Measurements from ENCODE around the gene KIRREL3.

Gene KIRREL3

DNA sequence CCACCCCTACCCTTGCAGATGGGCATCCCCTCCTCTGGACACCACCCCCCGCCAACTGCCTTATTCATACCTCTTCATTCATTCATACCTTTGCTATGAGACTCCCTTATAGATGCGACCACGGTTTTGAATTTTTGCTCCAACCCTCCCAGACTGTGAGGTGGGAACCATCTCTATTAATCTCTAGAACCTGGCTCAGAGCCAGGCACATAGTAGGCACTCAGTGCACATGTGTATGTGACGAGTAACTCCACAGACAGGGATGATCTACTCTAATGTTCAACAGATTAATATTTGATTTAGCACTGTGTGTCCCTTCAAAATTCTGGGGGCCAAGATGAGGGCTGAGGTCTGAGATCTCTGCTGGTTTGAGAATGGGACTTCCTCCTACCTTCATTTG, 424.7 kb downstream of the KIRREL3 start:
- DNase-seq (ENCODE audit: low spot score) = no peak

DNA sequence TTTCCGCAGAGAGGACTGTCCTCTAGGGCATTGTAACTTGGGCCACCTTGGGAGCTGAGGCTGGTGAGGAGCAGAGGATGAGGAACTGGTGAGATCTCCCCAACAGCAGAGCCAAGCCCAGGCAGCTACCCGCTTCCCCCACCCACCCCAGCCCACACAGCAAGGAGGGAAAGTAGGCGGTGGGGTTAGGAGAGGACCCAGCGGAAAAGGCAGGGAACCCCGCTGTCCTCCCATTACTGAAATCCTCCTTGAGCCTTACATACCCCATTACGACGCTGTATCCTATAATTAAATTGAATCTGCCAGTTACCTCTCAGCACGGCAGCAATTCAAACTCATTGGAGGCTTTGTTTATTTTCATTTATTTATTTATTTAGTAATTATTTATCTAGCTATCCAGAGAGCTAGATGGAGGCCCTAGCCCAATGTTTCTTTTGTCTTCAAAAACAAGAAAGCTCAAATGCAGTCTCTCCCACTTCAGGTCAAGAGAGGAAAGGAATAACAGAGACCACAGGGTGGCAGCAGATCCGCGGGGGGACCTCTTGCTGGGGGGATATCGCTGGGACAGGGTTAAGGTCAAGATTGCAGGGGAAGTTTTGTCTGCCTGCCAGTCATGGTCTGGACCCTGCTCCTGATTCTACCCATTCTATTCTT, 427.1 kb downstream of the KIRREL3 start:
- no peak for DNase-seq (ENCODE audit: low spot score)

DNA sequence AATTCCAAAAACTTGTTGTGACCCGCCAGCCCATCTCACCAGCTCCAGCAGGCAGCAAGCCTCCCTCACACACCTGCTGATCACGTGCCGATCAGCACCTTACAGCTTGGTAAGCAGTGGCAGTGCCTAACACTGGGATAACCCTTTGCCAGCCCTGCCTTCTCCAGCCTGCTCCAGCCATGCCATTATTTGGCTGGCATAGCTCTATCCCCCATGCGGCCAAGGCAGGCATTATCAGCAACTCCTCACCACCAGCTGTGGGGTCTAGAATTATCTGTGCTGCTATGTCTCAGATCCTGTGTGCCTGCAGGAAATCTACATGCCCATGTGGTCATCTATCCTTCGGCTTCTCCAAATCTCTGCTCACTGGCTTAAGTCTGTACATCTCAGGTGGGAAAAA, 430.1 kb downstream of the KIRREL3 start:
- no peak for DNase-seq (ENCODE audit: low spot score)

DNA sequence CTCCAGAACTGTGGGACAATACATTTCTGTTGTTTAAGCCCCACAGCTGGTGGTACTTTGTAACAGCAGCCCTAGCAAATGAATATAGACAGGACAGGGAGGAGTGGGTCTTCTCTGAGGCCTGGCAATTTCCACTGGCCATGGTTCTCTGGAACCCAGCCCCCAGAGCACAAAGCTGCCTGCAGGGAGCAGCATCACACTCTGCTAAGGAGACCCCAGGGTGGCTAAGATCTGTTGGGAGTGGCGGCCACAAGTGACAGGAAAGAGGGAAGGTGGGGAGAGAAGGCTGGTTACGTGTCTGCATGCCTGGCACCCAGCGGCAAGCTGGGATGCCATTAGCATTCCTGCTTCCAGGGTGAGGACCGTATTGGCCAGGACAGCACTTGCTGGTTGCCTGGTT, 433.2 kb downstream of the KIRREL3 start:
- no peak for DNase-seq (ENCODE audit: low spot score)

DNA sequence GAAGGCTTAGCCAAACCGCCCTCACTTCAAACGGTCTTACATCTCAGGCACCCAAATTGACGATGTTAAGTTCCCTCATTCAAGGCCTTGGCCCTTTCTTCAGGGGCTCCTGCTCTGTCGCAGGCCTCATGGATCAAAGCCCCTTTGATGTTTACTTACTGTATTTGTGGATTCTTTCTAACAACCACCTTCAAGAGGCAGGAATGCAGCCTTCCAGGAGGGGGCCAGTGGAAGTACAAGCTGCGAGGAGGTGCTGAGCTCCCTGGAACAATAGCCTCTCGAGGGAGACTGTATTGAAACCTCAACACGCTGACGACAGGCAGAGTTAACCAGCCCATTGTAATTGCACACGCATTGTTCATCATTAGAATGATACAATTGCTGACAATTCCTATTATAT, 436.0 kb downstream of the KIRREL3 start:
- no peak for DNase-seq (ENCODE audit: low spot score)

DNA sequence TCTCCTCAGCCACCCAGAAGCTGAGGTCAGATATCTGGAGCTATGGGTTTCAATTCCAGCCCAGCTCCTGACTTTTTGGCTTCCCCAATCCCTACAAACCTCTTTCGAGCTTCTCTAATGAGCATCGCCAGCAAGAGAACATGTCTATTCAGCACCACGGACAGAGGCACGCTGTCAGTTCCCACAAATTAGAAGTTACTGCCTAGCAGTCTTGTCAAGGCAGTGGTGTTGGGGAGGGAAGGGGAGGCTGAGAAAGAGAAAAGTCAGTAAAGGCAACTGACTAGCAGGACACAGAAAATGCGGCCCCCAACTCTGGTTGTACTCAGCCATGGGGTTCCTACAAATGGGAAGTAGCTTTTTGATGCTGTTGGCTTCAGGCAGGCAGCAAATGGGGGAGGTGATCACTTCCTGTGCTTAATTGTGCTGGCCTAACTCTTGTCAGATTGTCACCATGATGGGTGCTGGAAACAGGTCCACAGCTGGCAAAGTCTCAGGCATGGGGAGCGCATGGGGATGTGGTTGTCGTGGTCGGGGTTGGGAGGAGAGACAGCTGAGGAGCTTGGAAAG, 439.2 kb downstream of the KIRREL3 start:
- peak; percentile 74 for DNase-seq (ENCODE audit: low spot score)

DNA sequence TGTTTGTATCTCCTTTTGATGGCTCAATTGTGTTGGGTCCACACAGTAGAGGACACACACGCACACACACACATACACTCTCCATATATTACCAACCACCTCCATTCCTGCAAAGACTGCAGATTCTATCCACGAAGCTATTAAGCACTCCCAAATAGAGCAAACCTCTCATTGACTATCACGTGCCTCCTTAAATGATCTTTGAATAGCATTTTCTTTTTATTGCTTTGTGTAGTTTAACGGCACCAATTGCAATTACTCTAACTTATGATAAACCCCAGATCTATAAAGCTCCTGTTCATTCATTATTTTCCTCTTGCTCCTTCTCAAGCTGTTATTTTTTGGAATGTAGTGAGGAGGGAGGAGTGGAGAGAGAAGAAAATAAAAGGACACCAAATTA, 440.3 kb downstream of the KIRREL3 start:
- DNase-seq (ENCODE audit: low spot score) = no peak

DNA sequence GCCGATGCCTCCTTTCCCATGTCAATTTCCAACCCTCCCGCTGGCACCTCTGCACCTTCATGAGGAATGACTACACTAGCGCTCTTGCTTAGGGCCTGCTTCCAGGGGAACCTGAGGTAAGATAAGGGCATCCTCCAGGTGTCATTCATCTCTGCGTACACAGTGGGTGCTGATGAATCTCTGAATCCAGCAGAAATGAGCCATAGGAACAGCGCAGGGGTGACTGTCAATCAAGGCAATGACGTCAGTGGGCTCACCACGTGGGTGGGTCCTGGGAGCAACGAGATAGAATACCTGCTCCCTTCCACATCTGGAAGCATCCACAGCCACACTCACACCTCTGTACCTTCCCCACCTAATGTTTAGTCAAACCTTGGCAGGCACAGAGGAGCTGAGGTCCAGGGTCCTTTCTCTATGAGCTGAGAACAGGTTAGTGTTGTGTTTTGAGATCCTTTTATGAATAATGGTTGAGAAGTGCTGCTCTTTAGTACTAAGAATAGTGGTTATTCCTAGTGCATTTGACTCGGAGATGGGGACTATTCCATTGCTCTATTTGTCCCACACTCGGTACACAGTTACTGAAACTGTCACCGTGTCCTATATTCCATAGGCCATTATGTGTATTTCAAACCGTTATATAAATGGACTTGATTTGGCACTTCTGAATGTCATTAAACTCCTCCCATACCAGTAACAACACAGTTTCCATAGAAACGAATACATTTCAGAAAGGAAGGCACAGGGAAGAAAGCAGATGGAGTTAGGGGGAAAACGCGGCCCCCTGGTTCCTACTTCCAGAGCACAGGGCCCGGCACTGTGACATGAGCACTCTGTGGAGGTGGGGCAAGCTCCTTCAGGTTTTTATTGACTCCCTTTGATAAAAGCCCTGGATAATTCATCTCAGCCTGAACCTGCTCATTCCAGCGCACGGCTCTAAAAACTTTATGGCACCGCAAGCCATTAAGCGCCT, 451.7 kb downstream of the KIRREL3 start:
- DNase-seq (ENCODE audit: low spot score) = no peak

DNA sequence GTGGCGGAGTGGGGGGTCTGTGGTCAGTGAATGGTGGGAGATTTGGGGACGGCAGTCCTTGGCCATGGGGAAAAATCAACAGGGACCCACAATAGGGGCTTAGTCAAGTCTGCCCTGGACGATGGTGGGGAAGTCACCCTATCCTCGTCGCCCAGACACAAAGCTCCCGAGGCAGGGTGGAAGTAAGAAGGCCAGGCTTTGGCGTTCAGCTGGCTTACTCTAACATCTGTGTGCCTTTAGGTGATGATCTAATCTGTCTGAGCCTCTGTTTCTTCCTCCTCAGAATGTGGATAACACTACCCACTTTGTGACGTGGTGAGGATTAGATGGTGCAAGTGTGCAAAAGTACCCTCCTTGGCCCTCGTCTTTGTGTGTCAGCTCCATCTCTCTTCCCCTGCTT, 452.9 kb downstream of the KIRREL3 start:
- DNase-seq (ENCODE audit: low spot score) = no peak

DNA sequence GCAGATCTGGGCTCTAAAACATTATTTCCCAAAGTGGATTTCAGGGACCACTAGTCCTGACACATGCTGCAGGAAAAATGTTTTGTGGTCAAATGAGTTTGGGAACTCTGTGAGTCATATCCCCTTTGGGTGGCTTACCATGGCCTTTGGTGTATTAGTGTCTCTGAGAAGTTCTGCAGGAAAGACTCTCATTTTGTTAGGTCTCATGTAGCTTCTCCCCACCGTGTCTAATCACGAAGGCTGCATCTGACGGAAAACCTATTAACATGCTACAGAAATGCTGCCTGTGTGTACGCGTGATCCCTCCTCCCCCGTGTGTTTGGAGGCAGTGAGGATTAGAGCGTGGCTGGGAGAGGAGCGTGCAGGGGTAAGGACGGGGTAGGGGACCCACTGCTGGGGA, 453.4 kb downstream of the KIRREL3 start:
- DNase-seq (ENCODE audit: low spot score) = no peak

DNA sequence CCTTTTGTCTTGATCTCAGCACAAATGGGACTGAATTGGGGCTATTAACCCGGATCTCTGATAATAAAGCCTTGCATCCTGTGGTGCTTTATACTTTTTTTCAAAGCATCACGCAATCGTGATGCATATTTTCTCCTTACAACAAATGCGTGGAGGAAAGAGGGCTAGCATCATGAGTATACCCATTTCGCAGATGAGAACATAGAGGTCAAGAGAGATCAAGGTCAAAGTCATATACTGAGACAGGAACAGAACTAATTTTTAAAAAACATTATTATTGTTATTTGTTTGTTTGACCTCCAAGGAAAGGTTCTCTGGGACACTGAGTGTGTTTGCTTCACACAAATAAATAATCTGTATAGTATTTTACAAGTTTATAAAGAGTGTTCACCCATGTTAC, 453.9 kb downstream of the KIRREL3 start:
- no peak for DNase-seq (ENCODE audit: low spot score)

DNA sequence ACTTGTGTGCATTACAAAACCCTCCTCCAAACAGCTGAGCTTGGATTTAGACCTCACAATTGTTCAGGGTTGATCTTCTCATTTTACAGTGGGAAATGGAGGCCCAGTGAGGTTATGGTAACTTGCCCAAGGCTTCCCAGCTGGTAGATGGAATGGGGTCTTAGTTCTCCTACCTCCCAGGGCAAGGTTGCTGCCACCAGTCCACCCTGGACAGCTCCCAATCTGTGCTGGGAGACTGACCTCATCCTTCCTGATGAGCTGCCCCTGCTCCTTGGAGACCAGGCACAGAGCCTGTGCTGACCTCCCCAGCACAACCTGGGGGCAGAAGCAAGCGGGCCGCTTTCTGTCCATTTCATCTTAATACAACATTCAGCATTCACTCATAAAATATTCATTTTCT, 454.4 kb downstream of the KIRREL3 start:
- no peak for DNase-seq (ENCODE audit: low spot score)

DNA sequence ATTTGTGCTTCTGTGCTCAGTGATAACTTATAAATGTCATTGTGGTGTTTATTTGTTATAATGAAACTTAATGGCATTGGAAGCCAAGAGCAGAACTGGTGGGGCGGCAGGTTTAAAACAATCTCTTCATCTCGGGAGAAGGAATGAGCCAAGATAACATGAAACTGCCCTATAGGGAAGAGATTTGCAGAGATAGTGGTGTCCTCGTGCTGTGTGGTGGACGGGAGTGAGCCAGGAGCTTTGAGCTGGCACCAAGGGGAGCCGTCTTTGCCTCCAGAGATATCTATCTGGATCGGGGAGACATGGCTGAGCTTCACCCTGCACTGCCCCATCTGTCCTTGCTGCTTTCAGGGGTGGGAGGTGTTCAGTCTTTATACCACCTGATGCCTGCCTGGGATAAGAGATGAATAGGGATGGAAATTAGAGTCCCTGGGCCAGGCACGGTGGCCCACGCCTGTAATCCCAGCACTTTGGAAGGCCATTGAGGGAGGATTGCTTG, 455.5 kb downstream of the KIRREL3 start:
- DNase-seq (ENCODE audit: low spot score) = no peak

DNA sequence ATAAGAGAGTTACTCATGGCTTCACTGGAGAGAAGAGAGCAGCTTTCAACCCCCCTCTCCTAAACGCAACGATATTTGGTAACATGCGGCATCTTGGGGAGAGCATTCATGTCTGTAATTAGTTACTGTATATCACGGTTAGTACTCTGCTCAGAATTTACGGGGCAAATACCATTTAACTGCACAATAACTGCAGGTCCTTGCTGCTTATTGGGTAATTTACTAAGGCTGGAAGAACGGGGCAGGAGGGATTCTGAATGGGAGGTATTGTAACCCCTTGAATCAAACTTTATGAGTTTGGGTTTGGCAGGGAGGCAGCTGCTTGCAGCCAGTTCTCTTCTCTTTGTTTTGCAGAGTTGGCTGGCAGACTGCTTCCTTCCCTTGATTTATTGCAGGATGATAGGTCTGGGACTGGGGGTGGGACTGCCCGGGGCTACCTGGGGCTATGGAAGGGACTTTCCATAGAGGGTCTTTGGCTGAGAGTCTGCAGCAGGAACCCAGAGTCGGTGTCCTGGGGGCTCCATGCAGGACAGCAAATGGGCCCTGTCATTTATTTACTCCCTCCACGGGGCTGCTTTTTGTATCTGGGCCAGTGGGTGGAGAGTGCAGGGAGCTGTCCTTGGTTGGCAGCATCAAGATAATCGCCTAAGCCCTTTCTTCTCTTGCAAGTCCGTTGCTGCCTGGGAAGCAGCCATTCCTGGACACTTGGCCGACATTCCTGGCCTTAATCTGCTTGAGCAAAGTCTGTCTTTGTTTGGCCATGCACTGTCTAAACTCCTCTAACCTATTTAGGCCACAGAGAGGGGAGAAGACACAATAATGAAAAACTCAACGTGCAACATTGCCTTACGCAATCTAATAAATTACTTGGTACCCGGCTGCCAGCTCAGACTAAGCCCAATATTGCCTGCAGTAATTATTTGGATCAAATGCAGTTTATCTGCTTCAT, 456.2 kb downstream of the KIRREL3 start:
- no peak for DNase-seq (ENCODE audit: low spot score)

DNA sequence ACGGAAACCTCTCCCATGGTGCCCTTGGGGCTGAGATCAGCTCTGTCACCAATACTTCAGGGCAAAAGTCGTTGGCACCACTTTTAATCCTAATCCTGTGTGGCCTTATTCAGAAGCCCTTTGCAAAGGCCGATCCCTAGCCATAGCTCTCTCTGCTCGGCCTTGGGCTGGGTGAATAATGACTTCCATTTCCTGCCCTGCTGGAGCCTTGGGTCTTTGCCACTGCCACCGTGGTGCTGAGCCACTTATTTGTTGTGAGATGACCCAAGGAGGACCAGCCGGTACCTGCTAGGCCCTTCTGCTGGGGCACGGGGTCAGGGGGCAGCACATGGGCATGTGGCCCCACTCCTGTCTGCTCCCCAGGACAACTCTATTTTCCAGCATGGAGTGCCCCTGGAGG, 456.9 kb downstream of the KIRREL3 start:
- no peak for DNase-seq (ENCODE audit: low spot score)

DNA sequence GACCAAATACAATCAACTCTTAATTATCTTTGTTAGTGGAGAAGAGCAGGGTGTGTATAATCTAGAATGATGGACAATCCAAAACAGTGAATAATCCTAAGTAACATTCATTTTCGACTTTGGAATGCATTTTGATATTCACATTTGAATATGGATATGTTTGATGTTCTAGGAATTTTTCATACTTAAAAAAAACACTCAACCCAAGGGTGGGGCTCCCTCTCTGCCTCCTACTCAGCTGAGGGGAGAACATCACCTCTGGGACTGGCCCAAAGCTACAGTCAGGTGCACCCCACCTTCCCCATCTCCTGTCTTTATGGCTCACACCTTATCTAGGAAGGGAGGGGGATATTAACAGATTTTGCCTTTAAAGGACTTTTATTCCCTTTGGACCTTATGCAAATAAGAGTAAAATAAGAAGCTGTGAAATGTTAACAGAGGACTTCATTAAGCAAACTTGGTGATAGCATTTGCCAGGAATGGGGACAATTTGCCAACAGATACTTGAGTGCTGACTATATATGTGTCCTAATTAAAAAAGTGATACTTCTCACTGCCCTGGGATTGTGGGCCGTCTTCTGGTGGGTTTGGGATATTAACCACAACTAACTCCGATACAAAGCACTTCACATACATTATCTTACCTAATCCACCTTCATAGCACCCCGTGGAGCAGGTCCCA, 458.1 kb downstream of the KIRREL3 start:
- no peak for DNase-seq (ENCODE audit: low spot score)

DNA sequence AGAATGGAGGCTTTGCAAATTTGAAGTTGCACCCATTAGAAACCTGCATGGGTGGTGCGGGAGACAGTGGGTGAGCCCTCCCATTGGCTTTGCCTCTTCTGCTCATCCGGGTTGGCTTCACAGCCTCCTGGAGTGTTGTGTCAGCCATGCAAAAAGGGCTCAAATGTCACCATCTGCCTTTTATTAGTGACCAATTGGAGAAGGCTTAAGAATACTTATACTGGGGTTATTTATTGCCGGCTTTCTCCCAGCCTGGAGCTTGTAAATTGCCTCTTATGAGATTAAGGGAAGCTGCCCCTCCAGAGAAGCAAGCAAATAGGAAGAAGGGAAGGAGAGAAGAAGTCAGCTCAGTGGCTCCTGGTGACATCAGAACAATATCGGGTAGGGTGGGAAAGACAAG, 462.5 kb downstream of the KIRREL3 start:
- DNase-seq (ENCODE audit: low spot score) = no peak

DNA sequence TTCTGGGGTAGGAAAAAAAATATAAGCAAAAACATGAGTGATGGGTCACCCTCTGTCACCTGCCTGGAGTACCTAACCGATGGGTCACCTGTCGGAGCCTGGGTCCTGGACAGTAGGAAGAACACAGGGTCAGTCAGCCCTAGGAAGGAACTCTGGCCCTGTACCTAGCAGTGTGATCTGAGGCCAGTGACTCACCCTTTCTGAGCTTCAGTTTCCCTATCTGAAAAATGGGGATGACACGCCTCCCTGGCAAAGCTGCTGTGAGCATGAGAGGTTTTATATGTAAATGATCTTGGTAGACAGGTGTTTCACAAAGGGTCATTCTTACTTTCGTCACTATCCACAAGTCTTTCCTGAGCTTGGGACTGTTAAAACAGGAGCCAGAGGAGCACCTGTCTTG, 463.1 kb downstream of the KIRREL3 start:
- no peak for DNase-seq (ENCODE audit: low spot score)

DNA sequence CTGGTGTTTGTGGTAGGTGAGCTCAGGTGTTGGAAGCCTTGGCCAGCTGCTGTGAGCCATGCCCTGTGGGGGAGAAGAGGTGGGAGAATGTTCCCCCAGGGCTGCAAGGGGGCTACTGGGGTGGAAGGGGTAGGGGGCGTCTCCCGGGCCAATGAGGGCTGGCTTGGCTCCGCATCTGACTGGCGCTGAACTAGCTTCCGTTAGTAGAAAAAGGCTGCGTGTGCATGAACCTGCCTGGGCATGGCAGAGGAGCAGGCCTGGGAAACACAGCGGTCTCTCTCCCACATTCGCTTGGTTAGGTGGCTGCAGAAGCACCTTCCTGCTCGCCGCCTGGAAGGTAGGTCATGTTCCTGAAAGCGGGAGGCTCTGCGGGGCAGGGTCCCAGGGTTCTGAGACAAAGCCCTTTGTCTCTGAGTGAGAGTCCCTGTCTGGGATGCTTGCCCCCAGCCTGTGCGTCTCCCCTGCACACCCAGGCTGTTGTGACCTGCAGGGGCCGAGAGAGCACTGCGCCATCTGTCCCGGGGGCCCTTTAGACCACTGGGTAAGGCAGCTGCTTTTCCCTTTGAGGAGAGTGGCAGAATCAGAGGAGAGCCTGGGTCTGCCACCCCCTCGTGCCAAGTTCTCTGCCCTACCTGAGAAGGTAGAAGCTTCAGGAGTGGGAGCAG, 466.3 kb downstream of the KIRREL3 start:
- no peak for DNase-seq (ENCODE audit: low spot score)

DNA sequence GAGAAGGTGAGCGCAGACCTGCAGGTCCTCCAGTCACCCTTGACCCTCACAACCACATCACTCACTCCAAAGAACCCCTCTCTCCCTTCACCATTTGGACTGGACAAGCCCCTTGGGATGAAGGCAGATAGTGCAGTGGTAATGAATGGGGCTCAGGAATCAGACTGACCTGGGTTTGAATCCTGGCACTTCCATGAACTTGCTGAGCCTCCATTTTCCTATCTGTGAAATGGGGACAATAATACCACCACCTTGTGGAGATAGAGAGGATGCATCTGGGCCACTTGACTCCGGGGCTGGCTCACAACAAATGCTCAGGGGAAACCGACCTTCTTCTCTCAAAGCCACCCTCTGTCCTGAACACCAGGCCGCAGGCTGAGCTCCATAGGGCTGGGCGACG, 467.0 kb downstream of the KIRREL3 start:
- DNase-seq (ENCODE audit: low spot score) = no peak

DNA sequence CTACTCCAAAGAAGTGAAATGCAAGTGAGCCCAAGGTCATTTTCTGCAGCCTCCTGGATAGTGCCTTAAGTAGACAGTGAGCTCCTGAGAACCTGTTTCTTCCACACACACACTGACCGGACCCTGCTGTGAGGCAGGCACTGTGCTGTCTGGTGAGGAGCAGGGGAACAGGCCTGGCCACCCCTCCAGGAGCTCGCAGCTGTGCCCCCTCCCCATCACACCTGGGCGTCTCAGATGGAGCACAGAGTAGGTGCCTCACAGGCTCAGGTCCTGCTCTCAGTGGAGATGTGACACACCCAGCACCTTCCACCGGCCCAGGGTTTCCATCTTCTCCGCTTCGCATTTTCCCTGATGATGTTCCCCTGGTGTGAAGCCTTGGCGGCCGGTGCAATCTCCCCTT, 470.2 kb downstream of the KIRREL3 start:
- DNase-seq (ENCODE audit: low spot score) = no peak
